Epithelial cell of esophagus (primary cell): Measurements from ENCODE around the gene CRIP1.
A peak's percentile ranks its signal among the peaks of the same experiment; 100 is the strongest.

ENCODE experiments used
- DNase-seq: peaks from one replicate; pipeline ENCODE4 v3.0.0; 2010; ENCODE audit warnings: low read depth
- H3K4me3 ChIP-seq: 2 replicates; pipeline ENCODE4 v1.5.1; 2011; ENCODE audit warnings: mild to moderate bottlenecking, low read length, control low read depth
- CTCF ChIP-seq: IDR thresholded peaks from 2 replicates; pipeline ENCODE4 v1.5.1; 2011; ENCODE audit warnings: low read depth, mild to moderate bottlenecking, low read length, control low read depth, inconsistent platforms; ENCODE audit not compliant: insufficient read depth; ENCODE audit errors: missing control alignments

The CRIP1 gene

DNA sequence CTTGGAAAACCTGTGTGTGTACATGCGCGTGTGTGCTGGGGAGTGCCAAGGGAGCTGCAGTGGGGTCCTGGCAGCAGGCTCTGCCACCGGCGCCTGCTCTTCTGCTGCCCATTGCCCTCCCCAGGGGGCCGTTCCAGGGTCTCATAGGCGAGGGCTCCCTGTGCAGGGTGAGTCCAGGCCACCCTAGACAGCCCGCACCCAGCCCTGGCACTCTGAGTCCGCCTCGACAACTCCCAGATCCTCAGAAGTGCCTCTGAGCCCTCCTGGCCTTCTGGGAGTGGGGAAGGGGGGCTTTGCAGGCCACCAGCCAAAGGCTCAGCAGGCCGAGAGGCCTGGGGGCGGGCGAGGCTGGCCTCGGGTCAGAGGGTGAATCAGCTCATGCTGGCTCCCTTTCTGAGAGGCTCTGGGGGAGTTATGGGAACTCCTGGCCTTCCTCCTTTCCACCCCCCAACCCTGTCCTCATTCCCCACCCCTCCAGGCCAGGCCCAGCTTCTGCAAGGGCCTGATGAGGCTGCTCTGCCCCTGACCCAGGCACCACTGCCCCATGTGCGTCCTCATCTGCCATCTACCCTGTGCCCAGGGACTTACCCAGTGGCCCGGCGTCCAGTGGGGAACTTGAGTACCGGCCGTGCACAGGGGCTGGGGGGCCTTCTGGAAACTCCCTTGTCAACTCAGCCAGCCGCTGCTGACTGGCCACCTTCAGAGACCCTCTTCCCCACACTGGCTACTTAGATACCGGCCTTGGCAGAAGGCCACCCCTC, 2.3 kb downstream of the CRIP1 start:
- no peak overlapping the region for H3K4me3 ChIP-seq
- DNase-seq, result no peak
- TF ChIP-seq CTCF, result no peak

DNA sequence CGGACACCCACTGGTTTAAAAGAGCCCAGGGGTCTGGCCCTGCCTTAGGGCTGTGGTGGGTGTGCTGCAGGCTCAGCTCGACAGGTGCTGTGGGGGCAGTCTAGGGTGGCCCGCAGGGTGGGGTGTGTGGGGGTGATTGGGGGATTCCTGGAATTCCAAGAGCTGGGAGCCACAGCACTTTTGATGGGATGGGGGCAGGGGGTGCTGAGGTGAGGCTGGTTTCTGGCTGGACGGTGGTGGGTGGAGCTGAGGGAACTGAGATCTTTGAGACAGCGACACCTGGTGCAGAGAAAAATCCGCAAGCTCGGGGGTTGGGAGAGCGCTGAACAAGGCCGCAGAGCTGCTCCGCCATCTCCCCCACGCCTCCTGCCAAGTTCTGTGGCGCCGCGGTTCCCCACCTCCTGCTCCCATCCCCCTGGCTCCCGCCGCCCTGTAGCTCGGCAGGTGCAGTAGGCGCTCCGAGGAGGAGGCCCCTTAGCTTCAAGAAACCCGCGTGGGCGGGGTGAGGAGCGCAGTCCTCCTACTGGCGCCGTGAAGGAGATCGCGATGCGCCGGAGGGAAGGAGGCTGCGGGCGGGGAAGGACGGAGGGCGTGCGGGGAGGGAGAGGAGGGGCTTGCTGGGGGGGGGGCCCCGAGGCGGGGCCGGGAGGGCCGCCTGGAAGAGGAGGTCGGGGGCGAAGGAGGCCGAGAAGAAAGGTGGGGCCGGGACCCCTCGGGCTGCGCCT, 3.0 kb downstream of the CRIP1 start:
- TF ChIP-seq CTCF, result peak; percentile 71
- peak; percentile 92 for DNase-seq
- peak overlapping the region; percentile 61 for H3K4me3 ChIP-seq

DNA sequence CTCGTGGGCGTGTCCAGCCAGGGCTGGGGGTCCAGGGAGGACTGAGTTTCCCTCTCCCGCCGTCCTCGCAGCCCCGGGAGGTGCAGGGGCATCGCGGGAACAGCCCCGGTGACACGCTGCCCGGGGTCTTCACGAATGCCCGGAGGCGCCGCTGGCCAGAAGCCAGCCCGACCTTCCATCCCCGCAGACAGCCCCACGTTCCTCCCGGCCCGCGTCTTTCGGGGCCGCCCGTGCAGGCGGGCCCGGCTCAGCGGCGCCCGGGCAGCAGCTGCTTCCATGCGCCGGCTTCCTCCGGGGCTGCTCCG, 3.5 kb downstream of the CRIP1 start:
- TF ChIP-seq CTCF, result no peak
- peak overlapping the region; percentile 61 for H3K4me3 ChIP-seq
- no peak for DNase-seq

DNA sequence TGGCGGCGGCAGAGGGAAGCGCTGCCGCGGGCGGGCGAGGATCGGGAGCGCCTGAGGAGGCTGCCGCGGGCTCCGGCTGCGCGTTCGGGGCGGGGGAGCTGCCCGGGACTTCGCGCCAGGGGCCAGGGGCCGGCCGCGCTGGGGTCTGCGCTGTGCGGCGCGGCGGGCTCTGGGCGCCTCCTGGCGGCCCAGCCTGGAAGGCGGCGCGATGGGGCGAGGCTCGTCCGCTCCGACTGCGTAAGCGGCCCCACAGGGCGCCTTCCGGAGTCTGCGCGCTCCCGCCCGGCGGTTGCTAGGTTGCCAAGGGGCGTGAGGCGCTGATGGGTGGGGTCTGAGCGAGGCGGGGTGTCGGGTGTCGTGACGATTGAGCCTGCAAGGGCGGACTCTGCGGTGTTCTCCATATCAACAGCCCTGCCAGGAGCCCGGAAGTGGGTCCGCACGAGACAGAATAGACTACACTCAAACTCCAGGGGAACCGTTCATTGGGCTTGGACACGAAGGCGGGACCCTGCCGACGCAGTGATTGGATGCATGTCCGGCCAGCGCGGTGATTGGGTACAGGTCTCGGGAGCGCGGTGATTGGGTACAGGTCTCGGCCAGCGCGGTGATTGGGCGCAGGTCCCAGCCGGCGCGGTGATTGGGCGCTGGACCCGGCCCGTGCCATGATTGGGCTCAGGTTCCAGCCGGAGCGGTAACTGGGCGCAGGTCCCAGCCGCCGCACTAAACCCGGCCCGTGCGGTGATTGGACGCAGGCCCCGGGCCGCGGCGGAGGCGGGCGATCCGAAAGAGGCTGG, 4.1 kb downstream of the CRIP1 start, which contains the start of gene TEDC1:
Gene TEDC1 (plus strand): TSS at position 675 of the 794 bp plus-strand sequence. CDS start 130 bp downstream, outside the sequence.
- peak; percentile 37 for TF ChIP-seq CTCF
- DNase-seq, result peak; percentile 100
- peak within 1 kb of the TSS; percentile 61 for H3K4me3 ChIP-seq

DNA sequence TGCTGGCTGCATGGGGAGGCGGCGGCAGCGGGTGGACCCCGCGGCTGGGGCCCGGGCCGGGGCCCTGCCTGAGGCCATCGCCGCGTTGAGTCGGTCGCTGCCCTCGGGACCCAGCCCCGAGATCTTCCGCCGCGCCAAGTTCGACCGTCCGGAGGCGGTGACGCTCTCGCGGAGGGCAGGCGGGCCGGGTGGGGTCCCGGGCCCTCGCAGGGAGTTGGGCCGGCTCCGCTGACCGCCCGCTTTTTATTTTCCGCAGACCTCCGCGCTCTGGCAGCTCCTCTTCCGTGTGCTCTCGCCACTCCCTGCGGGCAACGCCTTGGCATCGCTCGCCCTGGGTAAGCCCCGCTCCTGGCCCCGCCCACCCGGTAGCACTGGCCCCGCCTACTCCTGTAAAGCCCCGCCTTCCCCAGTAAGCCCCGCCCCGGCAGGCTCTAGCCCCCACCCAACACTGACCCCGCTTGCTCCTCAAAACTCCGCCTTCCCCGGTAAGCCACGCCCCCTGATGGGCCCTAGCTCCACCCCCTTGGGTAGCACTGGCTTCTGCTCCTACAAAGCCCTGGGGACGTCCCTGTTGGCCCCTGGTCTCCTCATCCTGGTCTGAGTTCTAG, 4.8 kb downstream of the CRIP1 start:
- peak overlapping the region; percentile 60 for H3K4me3 ChIP-seq
- no peak for TF ChIP-seq CTCF
- peak; percentile 73 for DNase-seq

DNA sequence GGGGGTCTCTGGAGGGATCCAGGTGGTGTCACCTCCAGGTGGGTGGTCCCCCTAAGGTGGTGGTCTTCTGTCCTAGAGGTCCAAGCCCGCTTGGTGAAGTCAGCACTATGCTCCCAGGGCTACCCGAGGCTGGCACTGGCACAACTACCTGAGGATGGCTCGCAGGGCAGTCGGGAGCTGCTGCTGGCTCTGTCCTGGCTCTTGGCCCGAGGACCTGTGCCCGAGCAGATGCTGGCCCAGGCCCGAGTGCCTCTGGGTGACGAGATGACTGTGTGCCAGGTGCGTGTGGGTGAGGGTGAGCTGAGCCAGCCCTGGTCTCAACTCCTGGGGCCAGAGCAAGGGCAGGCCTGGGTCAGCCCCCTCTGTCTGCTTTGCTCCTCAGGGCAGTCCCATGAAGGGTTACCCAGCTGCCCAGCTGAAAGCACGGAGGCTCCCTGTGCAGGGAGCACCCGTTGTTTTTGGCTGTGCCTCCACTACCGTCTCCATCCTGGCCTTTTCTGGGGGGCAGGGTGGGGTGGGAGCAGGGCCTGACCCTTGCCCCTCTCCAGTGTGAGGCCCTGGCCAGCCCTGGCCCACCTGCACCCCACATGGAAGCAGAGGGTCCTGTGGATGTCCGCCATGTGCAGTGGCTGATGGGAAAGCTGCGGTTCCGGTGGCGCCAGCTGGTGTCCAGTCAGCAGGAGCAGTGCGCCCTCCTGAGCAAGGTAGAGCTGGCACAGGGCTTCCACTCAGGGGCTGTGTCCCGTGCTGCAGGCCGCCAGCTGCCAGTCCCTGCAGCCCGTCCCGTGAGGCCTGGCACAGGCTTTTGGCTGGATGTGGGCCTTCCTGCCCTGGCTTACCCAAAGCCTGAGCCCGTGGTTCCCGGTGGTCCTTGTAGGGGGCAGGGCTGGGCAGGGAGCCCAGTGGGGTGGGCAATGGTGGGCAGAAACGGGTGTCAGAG, 5.6 kb downstream of the CRIP1 start:
- H3K4me3 ChIP-seq, result no peak overlapping the region
- no peak for DNase-seq
- TF ChIP-seq CTCF, result no peak
